Myocyte (in vitro differentiated cells): ENCODE data around the gene KL. TPM values are rescaled to one million over a fixed set of nuclear protein-coding genes. Genes with fewer than 3 reads are reported as not detected.

Source experiments
- DNase-seq: peaks from one replicate; pipeline ENCODE4 v3.0.0-alpha.2; 2012; ENCODE audit warnings: low read depth
- polyA plus RNA-seq: library from polyadenylated mRNA; unstranded; fragments of >200 nt; gene quantifications from one replicate; pipeline ENCODE4 v1.2.1, GENCODE V29; 2012; ENCODE audit warnings: missing spikeins
- total RNA-seq: library from RNA; depleted of rRNA; stranded (reverse); fragments of >200 nt; gene quantifications from 2 replicates; pipeline ENCODE4 v1.2.3, GENCODE V29; 2014

Gene KL
- not detected in 2 replicates for total RNA-seq
- 0.03 TPM for polyA plus RNA-seq

DNA sequence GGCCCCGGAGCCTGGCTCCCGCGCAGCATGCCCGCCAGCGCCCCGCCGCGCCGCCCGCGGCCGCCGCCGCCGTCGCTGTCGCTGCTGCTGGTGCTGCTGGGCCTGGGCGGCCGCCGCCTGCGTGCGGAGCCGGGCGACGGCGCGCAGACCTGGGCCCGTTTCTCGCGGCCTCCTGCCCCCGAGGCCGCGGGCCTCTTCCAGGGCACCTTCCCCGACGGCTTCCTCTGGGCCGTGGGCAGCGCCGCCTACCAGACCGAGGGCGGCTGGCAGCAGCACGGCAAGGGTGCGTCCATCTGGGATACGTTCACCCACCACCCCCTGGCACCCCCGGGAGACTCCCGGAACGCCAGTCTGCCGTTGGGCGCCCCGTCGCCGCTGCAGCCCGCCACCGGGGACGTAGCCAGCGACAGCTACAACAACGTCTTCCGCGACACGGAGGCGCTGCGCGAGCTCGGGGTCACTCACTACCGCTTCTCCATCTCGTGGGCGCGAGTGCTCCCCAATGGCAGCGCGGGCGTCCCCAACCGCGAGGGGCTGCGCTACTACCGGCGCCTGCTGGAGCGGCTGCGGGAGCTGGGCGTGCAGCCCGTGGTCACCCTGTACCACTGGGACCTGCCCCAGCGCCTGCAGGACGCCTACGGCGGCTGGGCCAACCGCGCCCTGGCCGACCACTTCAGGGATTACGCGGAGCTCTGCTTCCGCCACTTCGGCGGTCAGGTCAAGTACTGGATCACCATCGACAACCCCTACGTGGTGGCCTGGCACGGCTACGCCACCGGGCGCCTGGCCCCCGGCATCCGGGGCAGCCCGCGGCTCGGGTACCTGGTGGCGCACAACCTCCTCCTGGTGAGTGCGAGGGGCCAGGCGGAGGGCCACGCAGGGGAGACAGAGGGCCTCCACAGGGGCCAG, at the start of gene KL:
Gene KL, plus strand, starts transcription at position 10 of the 909 bp plus-strand sequence. Its CDS starts 18 bp downstream, at position 28.
- DNase-seq: no peak

DNA sequence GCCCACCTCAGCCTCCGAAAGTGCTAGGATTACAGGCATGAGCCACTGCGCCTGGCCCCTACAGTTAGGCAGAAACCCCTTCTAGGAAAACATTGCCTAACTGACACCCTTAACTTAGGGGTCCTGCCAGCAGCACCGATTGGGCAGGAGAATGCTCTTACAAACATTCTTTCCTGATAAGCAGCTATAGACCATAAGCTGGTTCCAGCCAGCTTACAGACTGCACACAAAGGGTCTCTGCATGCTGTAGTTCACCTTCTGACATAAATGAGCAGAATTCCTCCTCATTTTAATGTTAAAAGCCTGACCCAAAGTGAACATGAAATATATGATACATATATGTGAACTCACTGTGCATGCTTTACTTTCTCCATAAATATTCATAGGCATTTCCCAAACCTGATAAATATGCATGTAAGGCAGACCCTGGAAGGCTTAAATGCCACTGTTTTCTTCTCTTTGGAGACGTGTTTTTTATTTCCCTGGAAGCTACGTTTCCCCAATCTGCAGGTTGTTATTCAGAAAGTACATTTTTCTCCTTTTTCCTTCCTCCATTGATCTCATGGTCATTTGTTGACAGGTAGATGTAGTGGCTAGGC, 48.5 kb upstream of the KL start:
- DNase-seq: no peak

DNA sequence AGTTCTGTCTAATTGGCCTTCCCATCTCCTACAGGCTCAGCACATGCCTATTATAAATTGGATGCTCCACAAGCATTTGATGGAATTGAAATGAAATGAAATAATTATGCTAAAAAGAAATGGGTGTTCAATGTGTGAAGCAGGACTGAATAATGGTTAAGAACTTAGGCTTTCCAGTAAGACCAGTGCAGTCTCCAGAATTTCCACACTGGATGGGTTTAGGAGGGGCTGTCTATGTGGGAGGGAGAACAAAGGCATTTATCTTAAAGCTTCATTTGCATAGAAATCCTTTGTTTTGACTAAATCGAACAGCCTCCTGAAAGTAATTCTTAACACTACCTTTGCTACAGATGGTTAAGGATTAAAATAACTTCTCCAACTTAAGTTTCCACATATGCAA, 47.9 kb upstream of the KL start:
- DNase-seq: no peak

DNA sequence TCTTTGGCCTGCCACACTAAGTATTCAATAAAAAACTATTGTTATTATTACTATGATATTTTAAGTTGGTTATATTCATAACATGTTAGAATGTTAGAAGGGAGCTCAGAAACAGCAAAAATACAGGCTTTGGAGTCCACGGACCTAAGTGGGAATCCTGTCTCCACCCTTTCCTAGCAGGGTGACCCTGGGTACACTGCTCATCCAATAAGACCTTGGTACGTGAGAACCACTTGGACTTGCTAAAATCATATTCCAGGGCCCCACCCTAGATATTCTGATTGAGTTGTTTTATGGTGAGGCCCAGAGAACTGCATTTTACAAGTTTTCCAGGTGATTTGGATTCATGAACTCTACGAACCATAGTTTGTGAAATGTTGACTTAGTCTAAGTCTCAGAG, 47.4 kb upstream of the KL start:
- DNase-seq: no peak

DNA sequence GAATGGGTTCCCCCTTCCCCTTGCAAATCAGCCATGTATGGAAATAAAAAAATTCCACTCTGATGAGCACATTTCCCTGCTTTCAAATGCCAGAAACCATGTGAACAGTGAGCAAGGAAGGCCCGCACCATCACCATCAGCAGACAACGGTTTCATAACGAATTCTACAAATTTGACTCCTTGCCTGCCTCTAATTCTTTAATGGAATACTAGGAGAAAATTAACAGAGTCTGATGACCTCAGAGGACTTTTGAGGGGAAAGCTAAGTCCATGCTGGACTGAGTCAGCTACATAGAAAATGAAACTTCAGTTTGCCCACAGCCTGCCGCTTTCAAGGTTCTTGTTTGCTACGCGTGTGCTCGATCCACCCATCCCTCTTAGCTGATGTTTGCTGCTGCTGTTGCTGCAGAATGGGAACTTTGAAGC, 46.7 kb upstream of the KL start:
- peak; percentile 16 for DNase-seq

DNA sequence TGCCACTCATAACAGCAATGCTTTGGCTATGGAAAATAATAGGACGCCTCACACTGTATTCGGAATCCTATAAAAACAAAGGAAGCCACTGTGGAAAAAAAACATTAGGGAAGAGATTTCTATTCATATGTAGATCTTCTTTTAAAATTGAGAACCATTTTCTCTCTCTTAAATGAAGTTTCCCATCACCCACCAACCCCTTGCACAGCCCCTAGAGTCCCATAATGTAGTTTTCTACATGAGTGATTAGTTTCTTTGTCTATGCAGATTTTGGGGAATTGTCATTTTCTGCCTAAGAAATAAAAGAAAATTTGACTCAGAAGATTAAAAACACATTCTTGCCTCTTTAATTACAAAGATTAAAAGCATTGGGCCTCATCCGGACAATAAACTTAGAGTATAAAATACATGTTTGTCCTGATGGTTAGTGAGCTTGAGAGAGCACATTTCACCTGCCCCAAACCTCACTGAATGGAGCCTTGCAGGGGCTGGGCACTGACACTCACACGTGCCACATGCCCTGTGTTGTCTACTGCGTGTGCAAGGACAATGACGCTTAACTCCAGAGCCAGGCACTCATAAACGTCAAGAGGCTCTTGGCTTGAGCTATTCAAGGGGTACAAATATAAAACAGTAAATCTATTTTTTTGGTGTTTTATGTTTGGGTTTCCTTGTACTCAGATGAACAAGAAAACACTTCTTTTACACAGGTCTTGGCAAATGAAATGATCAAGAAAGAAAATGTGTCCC, 40.0 kb upstream of the KL start:
- no peak for DNase-seq

DNA sequence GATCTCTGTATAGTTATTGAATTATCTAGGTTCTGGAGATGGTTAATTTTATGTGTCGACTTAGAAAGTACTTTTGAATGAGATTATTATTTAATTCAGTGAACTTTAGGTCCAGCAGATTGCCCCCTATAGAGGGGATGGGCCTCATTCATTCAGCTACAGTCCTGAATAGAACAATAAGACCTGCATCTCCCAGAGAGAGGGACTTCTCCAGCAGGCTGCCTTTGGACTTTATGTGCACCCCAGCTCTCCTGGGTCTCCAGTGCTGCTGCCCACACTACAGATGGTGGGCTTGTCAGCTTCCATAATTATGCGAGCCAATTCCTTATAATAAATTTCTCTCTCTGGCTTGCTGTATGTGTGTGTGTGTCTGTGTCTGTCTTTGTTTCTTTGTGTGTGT, 39.3 kb upstream of the KL start:
- no peak for DNase-seq

DNA sequence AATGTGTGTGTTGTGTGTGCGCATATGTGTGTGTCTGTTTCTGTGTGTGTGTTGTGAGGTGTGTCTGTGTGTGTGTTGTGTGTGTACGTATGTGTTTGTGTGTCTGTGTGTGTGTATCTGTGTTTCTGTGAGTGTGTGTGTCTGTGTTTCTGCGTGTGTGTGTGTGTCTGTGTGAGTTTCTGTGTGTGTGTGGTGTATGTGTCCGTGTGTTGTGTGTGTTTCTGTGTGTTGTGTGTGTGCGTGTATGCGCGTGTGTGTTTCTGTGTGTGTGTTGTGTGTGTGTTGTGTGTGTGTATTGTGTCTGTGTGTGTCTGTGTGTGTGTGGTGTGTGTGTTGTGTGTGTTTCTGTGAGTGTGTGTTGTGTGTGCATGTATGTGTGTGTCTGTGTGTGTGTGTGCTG, 38.9 kb upstream of the KL start:
- no peak for DNase-seq

DNA sequence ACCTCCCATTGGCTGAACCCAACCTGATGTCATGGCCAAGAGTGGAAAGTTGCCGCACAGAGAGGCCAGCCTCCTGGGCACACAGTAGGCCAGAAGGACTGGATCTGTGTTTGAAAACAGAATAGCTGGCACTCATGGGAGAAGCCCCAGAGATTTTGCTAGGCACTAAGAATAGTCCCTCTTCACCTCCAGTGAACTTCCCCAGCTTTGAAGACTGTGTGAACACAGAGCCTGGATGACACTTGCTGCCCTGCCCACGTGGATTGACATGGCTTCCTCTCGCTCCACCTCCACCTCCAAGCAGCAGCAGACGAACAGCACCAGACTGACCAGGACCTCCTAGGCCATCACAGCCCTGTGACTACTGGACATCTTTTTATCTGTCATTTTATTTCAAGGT, 37.9 kb upstream of the KL start:
- DNase-seq: no peak

DNA sequence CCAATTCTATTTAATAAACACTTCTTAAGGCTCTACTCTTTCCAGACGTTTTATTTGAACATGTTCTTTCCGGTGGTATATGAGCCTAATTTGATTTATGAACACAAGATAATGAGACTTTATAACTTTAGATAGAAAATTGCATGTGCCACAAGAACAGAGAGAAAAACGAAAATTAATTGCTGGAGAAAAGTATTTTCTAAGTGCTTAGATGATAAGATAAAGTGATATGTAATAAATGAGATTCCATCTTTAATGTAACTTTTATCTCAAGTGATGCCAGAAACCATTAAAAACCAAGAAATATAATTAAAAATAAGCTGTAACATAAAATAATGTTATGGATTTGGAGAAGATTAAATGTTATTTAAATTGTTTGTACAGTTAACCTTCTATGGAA, 33.2 kb upstream of the KL start:
- no peak for DNase-seq

DNA sequence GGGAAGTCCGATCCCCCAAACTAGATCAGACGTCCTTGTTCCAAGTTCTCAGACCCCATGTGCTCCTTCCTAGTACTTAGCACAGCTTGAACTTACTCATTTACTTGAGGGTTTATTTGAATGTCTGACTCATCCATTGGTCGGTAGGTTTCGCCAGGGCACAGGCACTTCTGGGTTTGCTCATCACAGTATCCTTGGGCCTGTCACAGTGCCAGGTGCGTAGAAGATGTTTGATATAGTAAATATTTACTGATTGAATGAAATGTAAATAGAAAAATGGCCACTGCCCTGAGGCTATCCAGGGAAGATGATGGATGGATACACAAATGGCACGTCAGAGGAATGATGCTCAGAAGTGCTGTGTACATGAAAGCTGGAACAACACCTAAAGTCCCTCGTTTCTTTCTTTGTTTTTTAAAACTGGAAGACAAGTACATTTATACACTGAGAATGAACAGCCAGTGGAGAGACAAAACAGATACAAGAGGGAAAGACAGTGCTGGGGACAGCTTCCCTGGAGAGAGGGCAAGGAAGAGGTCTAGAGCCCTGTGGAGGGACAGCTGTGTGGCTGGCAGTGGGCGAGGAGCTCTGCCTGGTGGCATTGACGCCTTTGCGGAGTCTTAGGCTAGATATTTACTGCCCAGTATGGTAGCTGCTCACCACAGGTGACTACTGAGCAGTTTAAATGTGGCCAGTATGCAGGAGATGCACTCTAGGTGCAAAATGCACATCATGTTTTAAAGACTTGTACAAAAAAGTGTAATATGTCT, 31.2 kb upstream of the KL start:
- DNase-seq: no peak

DNA sequence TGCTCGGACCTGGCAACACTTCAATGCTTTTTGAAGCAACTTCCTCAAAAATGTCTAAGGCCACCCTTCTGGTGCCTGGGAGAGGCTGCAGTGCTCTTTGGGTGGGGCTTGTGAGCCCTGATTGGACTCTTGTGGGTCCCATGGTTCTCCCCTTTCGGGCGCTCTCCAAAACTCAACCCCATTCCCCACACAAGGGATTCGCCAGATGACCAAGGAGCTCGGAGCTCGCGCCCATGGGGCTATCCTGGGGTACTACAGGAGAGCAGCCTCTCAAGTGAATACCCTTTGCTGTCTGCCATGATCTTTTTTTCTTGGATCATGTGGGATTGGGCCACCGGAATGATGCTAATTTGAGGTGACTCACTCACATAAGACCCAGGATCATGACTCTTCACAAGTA, 29.7 kb upstream of the KL start:
- DNase-seq: no peak

DNA sequence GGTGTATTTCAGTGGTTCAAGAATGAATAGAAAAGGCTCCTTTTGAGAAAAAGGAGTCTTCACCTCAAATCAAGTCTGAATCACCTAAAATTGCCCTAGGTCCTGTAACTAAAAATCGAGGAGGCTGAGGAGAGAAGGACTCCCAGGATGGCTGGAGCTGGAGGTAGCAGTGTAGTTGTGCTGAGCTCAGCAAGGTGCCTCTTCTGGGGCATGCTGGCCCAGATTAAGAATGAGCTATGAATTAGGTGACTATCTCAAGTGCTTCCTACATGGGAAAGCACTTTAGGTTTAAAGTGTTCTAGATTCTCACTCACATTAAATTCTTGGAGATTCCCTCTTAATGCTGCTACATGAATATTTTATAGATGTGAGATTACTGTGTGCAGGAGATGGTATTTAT, 28.8 kb upstream of the KL start:
- DNase-seq: no peak

DNA sequence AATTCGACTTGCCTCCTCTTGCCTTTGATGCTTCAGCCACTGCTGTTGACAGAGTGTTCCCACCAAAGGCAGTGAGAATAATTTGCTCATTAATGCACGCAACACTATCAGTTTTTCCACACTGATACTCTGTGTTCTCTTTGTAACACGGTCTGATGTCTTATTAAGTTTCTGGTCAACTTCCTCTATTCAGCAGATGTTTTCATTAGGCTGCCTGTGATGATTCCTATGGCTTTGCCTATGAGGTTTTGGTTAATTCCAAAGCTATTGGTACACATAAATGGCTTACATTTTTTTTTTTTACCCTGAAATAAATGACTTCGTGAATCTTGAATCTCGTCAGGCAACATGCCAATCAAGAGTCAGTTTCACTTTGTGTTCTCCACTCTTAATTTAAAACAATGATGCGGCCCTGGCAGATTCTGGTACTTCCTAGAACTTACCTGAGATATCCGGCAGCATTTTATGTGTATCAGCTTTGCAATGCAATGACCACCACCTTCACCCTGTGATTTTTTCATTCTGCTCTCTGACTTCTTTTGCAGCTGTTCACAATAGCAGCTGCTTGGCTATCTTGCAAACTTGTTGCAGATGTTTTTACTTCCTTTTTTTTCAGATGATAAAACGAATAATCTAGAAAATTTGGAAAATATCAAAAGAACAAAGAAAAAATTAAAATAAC, 27.5 kb upstream of the KL start:
- DNase-seq: peak; percentile 53

DNA sequence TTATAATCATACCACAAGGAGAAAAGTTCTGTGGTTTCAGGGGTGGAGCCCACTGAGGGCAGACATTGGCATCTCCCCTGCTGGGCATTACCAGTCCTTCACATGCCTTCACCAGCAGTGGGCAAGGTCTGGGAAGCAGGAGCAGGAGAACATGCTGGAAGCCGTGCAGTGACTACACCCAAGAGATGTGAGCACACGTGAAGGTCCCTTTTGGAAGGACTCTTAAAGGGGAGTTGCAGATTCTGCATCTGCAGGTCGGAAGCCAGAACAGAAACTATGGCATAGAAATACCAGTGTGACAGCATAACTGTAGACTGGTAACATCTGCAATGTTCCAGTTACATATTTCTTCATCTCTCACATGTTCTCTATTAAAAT, 26.9 kb upstream of the KL start:
- no peak for DNase-seq

DNA sequence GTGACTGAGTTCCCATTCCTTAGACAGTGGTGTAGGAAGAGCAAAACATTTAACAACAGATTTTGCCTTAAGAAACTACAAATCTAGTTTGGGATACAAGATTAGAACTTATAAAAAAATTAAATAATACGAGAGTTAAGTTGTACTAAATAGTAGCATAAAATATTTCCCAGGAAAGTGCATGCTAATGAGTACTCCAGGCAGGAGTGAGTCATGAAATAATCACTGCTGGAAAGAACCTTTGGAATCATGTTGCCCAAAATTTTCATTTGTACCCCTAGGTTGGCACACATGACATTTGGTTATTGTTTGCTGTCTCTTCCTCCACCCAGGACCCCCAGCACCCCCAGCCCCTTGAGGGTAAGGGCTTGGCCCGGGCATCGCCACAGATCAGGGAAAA, 26.3 kb upstream of the KL start:
- DNase-seq: no peak

DNA sequence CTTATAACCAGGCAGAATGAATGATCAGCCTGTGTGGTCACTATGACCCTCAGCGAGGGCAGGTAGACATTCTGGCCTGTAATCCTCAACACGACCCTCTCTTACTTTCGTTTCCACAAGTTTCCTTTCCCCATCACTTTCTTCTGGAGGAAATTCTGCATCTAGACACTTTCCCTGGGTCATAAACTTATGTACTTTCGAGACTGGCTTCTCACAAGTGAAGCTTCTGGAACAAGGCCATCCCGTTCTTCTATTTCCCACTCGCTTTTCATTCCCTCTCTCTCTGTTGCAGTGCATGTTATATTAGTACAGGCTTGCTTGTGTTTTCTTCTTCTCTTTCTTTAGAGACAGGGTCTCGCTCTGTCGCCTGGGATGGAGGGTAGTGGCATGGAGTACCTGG, 23.1 kb upstream of the KL start:
- DNase-seq: no peak

DNA sequence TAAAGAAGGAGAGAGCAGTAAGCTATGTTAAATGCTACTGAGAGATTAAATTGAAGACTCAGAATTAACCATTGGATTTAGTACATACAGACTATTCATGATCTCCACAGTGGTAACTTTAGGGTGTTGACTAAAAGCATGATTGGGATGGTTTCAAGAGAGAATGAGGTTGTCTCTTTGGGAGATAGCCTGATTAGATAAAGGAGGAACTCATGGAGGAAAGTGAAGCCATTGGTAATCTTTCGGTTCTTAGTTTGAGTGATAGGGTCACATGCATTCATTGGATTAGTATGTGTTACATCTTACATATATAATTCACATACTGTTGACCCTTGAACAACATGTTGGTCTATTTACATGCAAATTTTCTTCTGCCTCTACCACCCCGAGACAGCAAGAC, 18.8 kb upstream of the KL start:
- no peak for DNase-seq

DNA sequence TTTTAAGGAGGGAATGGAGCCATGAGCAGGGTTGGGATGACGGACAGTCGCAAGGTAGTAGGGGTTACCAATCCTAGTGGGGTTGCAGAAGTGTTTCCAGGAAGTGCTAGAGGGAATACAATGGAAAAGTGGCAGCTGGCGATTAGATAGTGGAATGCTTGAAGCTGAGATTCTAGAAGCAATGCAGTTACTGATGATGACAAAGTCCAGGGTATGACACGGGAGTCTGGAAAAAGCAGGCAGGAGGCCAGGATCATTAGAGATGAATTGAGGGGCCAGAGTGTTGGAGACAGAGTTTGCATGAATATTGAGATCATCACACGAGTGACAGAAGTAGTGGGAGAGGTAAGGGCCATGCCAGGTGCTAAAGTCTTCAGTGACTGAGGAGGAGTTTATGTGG, 17.3 kb upstream of the KL start:
- DNase-seq: no peak

DNA sequence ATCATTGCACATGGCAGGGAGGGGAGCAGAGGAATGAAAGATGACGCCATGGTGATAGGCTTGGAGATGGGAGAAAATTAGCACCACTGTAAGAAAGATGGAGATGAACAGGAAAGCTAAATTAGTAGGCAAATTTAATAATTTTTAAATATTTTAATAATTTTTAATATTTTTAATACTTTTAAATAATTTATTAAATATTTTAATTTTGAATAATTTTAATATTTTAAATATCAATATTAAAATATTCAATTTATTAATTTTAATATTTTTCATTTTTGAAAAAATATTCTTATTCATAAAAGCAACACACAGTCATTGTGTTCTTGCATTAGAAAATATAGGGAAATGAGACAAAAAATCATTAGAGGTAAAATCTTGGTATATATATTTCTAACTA, 15.9 kb upstream of the KL start:
- no peak for DNase-seq

DNA sequence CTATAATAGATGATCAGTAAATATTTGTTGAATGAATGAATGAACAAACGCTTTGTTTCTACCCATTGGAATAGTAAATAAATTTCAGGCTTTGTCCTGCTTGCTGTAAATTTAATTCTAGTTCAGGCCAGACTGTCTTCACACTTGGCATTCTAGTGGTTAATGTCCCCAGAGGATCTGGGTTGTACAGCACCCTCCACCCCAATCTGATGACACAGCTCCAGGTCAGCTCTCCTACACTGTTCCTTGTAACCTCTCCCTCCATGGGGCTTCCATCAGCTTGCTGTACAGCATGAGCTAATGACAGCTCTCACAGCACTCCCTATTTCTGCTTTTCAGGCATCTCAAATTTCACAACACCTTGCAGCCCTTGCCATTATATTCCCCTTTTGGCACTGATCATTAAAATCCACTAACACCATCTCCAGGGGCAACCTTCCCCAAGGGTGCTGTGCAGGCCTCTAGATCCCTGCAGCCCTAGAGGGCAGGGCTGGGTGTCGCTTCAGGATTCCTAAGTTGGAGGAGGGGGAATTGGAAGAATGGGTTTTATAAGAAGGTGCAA, 12.7 kb upstream of the KL start:
- no peak for DNase-seq
